Endothelial cell of coronary artery (primary cell): ENCODE measurements around the gene CCNT1. TPM values are rescaled to one million over a fixed set of nuclear protein-coding genes. Genes with fewer than 3 reads are reported as not detected.

ENCODE experiments used
- total RNA-seq: library from RNA; depleted of rRNA; stranded (reverse); fragments of >200 nt; gene quantifications from 2 replicates; pipeline ENCODE4 v1.2.3, GENCODE V29; 2014

CCNT1 gene
- 19.3 and 24.4 TPM in 2 replicates for total RNA-seq

DNA sequence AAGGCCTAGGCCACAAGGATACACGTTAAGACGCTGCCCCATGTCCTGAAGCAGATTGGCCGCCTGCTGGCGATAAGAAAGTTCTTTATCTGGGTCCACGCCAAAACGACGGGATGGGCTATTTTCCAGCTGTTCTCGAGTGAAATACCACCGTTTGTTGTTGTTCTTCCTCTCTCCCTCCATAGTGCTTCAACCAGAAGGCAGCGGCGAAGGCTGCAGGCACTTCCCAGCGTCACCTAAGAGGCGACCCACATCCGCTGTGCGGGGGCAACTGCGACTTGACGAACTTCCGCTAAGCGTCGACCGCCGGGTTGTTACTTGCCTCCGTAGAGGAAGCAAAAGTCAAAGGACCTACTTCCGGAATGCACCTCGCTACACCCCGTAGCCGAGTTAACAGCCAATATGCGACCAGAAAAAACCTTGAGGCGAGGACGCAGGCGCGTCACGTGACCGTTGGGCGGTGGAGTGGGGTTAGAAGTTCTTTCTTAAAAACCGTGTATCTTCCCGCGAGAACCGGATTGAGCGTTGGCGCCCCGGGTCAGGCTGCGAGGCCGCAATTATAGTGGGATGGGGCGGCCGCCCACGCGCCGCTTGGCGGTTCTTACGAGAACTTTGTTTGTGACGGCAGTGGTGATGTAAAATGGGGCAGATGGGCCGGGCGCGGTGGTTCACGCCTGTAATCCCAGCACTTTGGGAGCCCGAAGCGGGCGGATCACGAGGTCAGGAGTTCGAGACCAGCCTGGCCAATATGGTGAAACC lies at the start of gene CCNT1:
Gene CCNT1, minus strand, starts transcription at position 215 of the 759 bp plus-strand sequence. Its CDS starts 32 bp downstream, at position 183.

DNA sequence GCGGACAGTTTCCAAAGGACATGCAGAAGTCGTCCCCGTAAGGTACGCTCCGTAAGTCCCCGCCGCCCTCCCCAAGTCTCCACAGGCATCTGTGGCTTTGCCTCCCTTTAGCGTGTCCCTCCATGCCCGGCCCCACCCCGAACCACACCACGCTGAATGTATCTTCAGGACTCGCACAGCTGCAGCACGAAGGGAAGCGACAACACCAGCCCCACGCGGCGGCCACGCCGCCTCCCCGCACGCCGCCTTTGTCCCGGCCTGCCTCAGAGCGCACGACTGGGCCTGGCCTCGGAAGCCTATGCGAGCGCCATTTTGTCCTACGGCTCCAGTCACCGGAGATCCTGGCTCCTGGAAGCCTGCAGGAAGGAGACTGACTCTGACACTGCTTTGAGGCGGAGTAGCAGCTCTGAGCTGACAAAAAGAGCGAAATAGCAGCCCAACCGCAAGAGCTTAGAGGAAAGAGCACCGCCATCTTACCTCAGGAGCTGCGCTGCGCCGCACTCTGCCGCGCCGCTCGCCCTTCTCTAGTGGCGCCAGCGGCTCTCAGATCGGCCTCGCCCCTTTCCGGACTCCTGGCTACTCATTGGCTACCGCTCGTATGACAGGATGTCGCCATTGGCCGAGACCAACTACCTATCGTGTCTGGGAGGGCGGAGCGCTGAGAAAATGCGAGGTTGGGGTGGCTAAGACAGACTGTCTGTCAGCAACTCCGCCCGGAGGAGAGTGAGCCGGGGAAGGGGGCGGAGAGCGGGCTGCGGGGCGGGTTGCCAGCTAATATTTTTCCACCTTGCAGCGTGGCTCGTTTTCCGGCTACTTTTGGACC lies 34.6 kb downstream of the CCNT1 start, which contains the start of gene KANSL2:
Gene KANSL2, minus strand, starts transcription at position 529 of the 823 bp plus-strand sequence. CDS start 606 bp downstream, outside the sequence.

Other genes with a start within 250 kb of the CCNT1 start
- not detected in 2 replicates for gene ANP32D, start 244.1 kb downstream of the CCNT1 start, total RNA-seq
- not detected in 2 replicates for gene C12orf54, start 234.2 kb downstream of the CCNT1 start, total RNA-seq
- gene OR8S1, start 191.1 kb downstream of the CCNT1 start, total RNA-seq: not detected in 2 replicates
- gene LALBA, start 146.7 kb downstream of the CCNT1 start, total RNA-seq: not detected in 2 replicates
- gene KANSL2, start 34.5 kb downstream of the CCNT1 start, total RNA-seq: 38.4 and 39.7 TPM in 2 replicates
- gene ADCY6, start 72.4 kb upstream of the CCNT1 start, total RNA-seq: 34.6 and 55.4 TPM in 2 replicates
- gene CACNB3, start 101.8 kb upstream of the CCNT1 start, total RNA-seq: 15.7 and 20.0 TPM in 2 replicates
- gene DDX23, start 135.5 kb upstream of the CCNT1 start, total RNA-seq: 98.9 and 102 TPM in 2 replicates
- gene RND1, start 149.2 kb upstream of the CCNT1 start, total RNA-seq: 1.5 and 2.9 TPM in 2 replicates
- gene FKBP11, start 208.8 kb upstream of the CCNT1 start, total RNA-seq: 13.0 and 19.2 TPM in 2 replicates
- gene ARF3, start 240.8 kb upstream of the CCNT1 start, total RNA-seq: 37.4 and 38.4 TPM in 2 replicates